ENCODE measurements around the gene ZNRF3. TPM values are rescaled to one million over a fixed set of nuclear protein-coding genes. Genes with fewer than 3 reads are reported as not detected.

The ZNRF3 gene
- total and polyA plus RNA-seq, 9 donors: 7.4 to 24.3 (median 11.6) TPM

DNA sequence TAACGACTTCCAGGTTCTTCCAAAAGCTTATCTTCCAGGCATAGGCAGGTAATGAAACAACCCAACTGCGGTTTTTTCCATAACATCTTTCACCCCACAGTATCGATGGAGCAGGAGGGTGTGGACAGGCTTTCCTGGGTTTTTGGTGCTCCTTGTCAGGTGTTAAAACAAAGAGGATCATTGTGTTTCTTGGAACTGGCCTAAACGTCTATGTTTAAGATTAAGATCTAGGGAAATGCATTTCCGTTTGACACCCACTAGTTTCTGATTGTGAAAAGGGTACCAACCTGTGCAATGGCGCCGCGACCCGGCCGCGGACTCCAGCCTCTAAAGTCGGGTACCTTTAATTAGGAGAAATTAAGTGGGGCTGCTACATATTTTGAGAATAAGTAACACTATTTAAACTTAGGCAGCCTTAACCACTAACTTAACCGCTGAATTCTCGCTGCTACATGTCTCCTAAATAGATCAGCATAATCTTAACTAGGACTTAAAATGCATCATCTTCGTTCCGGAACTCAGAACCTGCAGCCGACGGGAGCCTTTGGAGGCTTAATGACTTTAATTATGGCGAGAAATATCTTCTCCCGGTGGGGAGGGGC is 146.7 kb downstream of the ZNRF3 start:
- Histone ChIP-seq H3K36me3 (no peaks in the 10 kb centered on the region), H3K9me3 (no peaks in the 10 kb centered on the region), H3K27me3 (no peaks in the 10 kb centered on the region), H3K27ac (peak overlapping the region; percentile 63 to 70), H3K4me1 (ENCODE audit: insufficient read depth) (peaks cover 14% of the 10 kb centered on the region), H3K4me3 (peak overlapping the region; percentile 40)
- no peak for DNase-seq
- WGBS, 3 donors: 18 to 22% (median 21%) methylated on average over 20 of the region's 20 CpGs
- TF ChIP-seq, protein P1, sequence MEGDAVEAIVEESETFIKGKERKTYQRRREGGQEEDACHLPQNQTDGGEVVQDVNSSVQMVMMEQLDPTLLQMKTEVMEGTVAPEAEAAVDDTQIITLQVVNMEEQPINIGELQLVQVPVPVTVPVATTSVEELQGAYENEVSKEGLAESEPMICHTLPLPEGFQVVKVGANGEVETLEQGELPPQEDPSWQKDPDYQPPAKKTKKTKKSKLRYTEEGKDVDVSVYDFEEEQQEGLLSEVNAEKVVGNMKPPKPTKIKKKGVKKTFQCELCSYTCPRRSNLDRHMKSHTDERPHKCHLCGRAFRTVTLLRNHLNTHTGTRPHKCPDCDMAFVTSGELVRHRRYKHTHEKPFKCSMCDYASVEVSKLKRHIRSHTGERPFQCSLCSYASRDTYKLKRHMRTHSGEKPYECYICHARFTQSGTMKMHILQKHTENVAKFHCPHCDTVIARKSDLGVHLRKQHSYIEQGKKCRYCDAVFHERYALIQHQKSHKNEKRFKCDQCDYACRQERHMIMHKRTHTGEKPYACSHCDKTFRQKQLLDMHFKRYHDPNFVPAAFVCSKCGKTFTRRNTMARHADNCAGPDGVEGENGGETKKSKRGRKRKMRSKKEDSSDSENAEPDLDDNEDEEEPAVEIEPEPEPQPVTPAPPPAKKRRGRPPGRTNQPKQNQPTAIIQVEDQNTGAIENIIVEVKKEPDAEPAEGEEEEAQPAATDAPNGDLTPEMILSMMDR (IDR thresholded peaks at IDR 0.05): no peak
- no peak for TF ChIP-seq POLR2A (IDR thresholded peaks at IDR 0.05)
- TF ChIP-seq EP300 (IDR thresholded peaks at IDR 0.05): no peak
- intact Hi-C loops (cut with DNase I): no loop called here

DNA sequence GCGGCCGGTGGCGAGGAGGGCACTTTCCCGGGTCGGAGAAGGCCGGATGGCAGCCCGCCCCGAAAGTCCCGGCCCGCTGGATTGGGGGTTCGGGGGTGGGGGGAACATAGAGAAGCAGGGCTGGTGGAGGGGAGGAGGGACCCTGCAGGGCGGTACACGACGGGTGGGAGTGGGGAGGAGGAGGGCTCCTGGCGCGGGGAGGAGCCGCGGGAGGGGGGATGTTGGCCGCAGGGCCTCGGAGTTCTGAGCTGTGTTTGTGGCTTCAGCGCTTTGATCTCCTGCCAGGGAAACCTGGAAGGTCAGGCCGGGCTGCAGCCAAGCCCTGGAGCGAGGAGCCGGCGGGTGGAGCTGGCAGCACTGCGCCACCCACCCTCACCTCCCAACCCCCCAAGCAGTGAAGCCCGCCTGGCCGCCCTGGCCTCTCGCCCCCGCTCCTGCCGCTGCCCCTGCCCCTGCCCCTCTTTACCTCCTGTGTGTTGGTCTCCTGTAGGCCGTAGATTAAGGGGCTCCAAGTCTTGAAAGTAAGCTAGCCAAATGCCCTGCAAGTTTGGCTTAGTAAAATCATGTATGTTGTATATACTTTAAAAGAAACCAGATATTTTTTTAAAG is 147.3 kb downstream of the ZNRF3 start:
- intact Hi-C loops (cut with DNase I): no loop called here
- Histone ChIP-seq H3K4me1 (ENCODE audit: insufficient read depth) (peaks cover 14% of the 10 kb centered on the region), H3K9me3 (no peaks in the 10 kb centered on the region), H3K4me3 (peak overlapping the region; percentile 40), H3K36me3 (no peaks in the 10 kb centered on the region), H3K27me3 (no peaks in the 10 kb centered on the region), H3K27ac (peak overlapping the region; percentile 63 to 70)
- DNase-seq: peak; percentile 84 to 93 (median 87)
- TF ChIP-seq, protein P1 (IDR thresholded peaks at IDR 0.05): no peak
- TF ChIP-seq EP300 (IDR thresholded peaks at IDR 0.05) (no peak), POLR2A (IDR thresholded peaks at IDR 0.05) (no peak)
- WGBS, 3 donors: 2 to 3% (median 3%) methylated on average over 28 to 32 of the region's 32 CpGs

DNA sequence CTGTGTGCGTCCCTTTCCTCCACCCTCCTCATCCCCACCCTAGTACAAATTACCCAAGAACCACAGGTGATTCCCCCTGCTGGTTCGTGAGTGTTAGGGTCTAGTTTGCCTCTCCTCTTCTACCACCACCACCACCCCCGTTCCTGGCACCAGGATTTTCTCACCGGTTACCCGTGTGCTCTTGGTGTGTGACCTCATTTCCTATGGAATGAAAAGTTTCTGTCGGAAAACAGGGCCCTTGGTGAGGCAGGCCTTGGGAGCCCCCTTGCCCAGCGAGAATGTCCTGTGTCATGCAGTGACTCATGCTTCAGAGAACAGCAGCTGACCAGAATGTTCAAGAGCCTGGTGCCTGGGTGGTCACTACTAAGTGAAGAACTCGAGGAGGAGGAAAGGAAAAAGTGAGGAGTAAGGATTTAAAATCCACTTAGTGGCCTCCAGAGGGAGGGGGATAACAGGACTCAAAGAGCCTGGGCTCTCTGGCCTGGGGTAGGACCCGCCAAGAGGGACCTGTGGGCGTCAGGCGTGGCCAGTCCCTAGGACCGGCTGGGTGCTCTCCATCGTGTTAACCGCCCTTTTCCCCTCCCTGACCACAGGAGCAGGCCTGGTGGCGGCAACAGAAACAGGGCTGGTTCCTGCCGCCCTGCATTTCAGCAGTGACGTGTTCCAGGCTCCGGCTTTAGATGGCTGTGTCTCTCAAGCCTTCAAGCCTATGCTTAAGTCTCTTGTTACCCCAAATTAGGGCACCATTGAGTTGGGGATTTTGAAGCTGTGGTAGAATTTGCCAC is 148.0 kb downstream of the ZNRF3 start:
- TF ChIP-seq EP300 (IDR thresholded peaks at IDR 0.05) (no peak), POLR2A (IDR thresholded peaks at IDR 0.05) (no peak)
- TF ChIP-seq, protein P1 (IDR thresholded peaks at IDR 0.05): no peak
- peak; percentile 59 to 79 (median 67) for DNase-seq
- intact Hi-C loops (cut with DNase I): no loop called here
- Histone ChIP-seq H3K4me1 (ENCODE audit: insufficient read depth) (peaks cover 14% of the 10 kb centered on the region), H3K4me3 (peak overlapping the region; percentile 40), H3K27me3 (no peaks in the 10 kb centered on the region), H3K9me3 (no peaks in the 10 kb centered on the region), H3K36me3 (no peaks in the 10 kb centered on the region), H3K27ac (peak overlapping the region; percentile 63 to 70)
- WGBS, 3 donors: 31 to 44% (median 33%) methylated on average over 18 of the region's 18 CpGs

DNA sequence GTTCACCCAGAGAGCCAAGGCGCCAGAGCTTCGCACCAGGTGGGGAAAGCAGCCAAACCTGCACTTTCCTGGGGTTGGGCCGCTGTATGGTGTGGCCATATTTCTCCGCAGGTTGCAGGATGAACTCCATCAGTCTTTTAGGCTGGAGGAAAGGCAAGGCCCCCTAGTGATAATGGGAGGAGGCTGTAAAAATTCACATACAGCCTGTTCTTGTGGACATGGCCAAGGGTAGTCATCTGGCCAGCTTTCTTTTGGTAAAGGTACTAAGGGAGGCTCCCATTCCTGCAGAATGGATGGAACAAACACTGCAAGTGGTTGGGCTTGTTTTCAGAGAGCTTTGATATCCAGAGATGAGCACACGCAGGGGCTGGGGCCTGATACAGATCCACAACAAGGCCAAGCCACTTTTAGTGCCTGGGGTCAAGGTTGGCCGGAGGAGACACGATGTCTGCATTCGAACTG is 148.7 kb downstream of the ZNRF3 start:
- intact Hi-C loops (cut with DNase I): no loop called here
- H3K4me3 ChIP-seq: no peak overlapping the region

More for the DNA sequence above, 148.7 kb downstream of the ZNRF3 start:
- TF ChIP-seq EP300 (IDR thresholded peaks at IDR 0.05) (no peak), POLR2A (IDR thresholded peaks at IDR 0.05) (no peak)
- TF ChIP-seq, protein P1 (IDR thresholded peaks at IDR 0.05): no peak
- H3K4me1 ChIP-seq (ENCODE audit: insufficient read depth): peaks cover 14% of the 10 kb centered on the region
- no peak for DNase-seq
- no peaks in the 10 kb centered on the region for H3K27me3 ChIP-seq
- no peaks in the 10 kb centered on the region for H3K36me3 ChIP-seq
- H3K9me3 ChIP-seq: no peaks in the 10 kb centered on the region
- 57 to 62% (median 61%) methylated on average over 8 of the region's 8 CpGs for WGBS, 3 donors
- peak overlapping the region; percentile 63 to 70 for H3K27ac ChIP-seq
